Activated B cell treated with CpG ODN at 0.5 μM for 24 hours (primary cell): ENCODE data around the gene CBX7. TPM values are rescaled to one million over a fixed set of nuclear protein-coding genes. Genes with fewer than 3 reads are reported as not detected.
A peak's percentile ranks its signal among the peaks of the same experiment; 100 is the strongest.

Source experiments
- ATAC-seq: fragments of 200-7000 bp; cut with Tn5 transposase; one replicate; pipeline ENCODE4 v1.10.0; 2021; ENCODE audit warnings: low read depth, mild to moderate bottlenecking, moderate library complexity
- CTCF ChIA-PET: fragments of 350-600 bp; sonication (Branson Sonifier 250); formaldehyde crosslinking; loops from one replicate; lab custom pipeline; 2021; ENCODE audit warnings: antibody characterized with exemption; lab: Charles Lee
- POLR2A ChIA-PET: fragments of 350-600 bp; sonication (Branson Sonifier 250); formaldehyde crosslinking; loops from one replicate; lab custom pipeline; 2021; ENCODE audit warnings: antibody characterized with exemption; lab: Charles Lee
- DNase-seq: peaks from one replicate; pipeline ENCODE4 v3.0.0; 2022
- H3K27ac Mint-ChIP-seq: one replicate; pipeline ENCODE4 v1.8.0; 2020; ENCODE audit warnings: mixed read lengths
- H3K27me3 Mint-ChIP-seq: one replicate; pipeline ENCODE4 v1.8.0; 2021; ENCODE audit warnings: mixed read lengths
- H3K36me3 Mint-ChIP-seq: one replicate; pipeline ENCODE4 v1.8.0; 2021; ENCODE audit warnings: low read depth, mixed read lengths
- H3K4me1 Mint-ChIP-seq: one replicate; pipeline ENCODE4 v1.8.0; 2021; ENCODE audit warnings: mixed read lengths
- H3K4me3 Mint-ChIP-seq: one replicate; pipeline ENCODE4 v1.8.0; 2020; ENCODE audit warnings: mild to moderate bottlenecking, mixed read lengths
- H3K9me3 Mint-ChIP-seq: one replicate; pipeline ENCODE4 v1.8.0; 2020; ENCODE audit warnings: mixed read lengths
- intact Hi-C: fragments of 100-400 bp; cut with micrococcal nuclease; formaldehyde crosslinking; loops from one replicate; pipeline ENCODE4 v1.15.1; 2024
- total RNA-seq: library from RNA; stranded (reverse); gene quantifications from 2 replicates; pipeline ENCODE4 v1.2.3, GENCODE V29; 2022
- TF ChIP-seq, protein P1 (sequence below): fragments of 200-600 bp; IDR thresholded peaks from one replicate; pipeline ENCODE4 v1.8.0; 2022; ENCODE audit warnings: antibody characterized with exemption, mild to moderate bottlenecking

CBX7 gene
- total RNA-seq, 1 donor from 2014 or later, result 45.4 TPM

DNA sequence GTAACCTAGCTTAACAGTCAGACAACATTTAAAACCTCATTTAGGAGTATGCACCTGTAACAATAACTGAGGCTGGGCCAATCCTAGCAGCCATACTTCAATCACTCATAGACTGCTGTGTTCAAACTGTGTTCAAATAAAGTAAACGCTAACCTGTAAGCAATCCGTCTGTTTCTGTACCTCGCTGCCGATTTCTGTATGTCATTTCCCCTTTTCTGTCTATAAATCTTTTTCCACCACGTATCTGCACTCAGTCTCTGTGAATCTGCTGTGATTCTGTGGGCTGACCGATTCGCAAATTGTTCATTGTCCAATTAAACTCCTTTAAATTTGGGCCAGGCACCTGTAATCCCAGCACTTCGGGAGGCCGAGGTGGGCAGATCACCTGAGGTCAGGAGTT is 43.1 kb downstream of the CBX7 start:
- TF ChIP-seq, protein P1, sequence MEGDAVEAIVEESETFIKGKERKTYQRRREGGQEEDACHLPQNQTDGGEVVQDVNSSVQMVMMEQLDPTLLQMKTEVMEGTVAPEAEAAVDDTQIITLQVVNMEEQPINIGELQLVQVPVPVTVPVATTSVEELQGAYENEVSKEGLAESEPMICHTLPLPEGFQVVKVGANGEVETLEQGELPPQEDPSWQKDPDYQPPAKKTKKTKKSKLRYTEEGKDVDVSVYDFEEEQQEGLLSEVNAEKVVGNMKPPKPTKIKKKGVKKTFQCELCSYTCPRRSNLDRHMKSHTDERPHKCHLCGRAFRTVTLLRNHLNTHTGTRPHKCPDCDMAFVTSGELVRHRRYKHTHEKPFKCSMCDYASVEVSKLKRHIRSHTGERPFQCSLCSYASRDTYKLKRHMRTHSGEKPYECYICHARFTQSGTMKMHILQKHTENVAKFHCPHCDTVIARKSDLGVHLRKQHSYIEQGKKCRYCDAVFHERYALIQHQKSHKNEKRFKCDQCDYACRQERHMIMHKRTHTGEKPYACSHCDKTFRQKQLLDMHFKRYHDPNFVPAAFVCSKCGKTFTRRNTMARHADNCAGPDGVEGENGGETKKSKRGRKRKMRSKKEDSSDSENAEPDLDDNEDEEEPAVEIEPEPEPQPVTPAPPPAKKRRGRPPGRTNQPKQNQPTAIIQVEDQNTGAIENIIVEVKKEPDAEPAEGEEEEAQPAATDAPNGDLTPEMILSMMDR, result no peak
- Mint-ChIP-seq H3K4me3 (no peak overlapping the region), H3K27ac (peak overlapping the region; percentile 54), H3K9me3 (no peaks in the 10 kb centered on the region), H3K27me3 (no peaks in the 10 kb centered on the region), H3K36me3 (no peaks in the 10 kb centered on the region), H3K4me1 (peaks cover 33% of the 10 kb centered on the region)
- intact Hi-C loops, result loop anchor here (1.0 kb wide), 1 partner anchor 10 kb away; no protein-coding TSS in a partner anchor
- DNase-seq (no peak), ATAC-seq (peak; percentile 58)
- ChIA-PET POLR2A (interaction anchor here (0.6 to 3.0 kb wide), 5 partner anchors 9 to 42 kb away, joined by 3 to 14 read pairs (median 4); no protein-coding TSS in a partner anchor), CTCF (interaction anchor here (1.0 to 1.6 kb wide), 2 partner anchors 10 to 239 kb away, joined by 3 to 4 read pairs; no protein-coding TSS in a partner anchor)

DNA sequence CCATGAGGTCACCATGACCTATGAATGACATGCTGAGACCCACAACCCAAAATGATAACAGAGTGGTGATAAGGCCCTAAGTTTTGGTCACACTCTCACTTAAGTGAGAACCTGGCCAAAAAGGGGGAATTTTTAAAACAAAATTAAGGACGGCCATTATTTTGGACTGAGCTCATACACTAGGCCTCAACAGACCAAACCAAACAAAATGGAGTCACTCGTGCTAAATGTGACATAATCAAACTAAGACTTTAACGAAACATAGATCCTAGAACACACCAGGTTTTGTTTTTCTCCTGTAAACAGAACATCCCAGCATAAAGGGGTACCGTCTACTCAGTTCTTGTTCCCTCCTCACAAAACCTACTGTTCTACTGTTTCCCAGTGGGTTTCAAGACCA is 44.0 kb downstream of the CBX7 start:
- H3K9me3 Mint-ChIP-seq, result no peaks in the 10 kb centered on the region
- H3K27me3 Mint-ChIP-seq, result no peaks in the 10 kb centered on the region
- H3K27ac Mint-ChIP-seq, result no peak overlapping the region
- H3K4me3 Mint-ChIP-seq, result no peak overlapping the region
- H3K36me3 Mint-ChIP-seq, result no peaks in the 10 kb centered on the region
- ATAC-seq (no peak), DNase-seq (no peak)
- intact Hi-C loops, result no loop called here
- H3K4me1 Mint-ChIP-seq, result peaks cover 26% of the 10 kb centered on the region
- ChIA-PET POLR2A (interaction anchor here (0.6 to 3.0 kb wide), 4 partner anchors 8 to 71 kb away, joined by 3 to 13 read pairs (median 6); no protein-coding TSS in a partner anchor), CTCF (interaction anchor here (0.6 kb wide), 1 partner anchor 10 kb away, joined by 3 read pairs; no protein-coding TSS in a partner anchor)
- TF ChIP-seq, protein P1, result no peak

DNA sequence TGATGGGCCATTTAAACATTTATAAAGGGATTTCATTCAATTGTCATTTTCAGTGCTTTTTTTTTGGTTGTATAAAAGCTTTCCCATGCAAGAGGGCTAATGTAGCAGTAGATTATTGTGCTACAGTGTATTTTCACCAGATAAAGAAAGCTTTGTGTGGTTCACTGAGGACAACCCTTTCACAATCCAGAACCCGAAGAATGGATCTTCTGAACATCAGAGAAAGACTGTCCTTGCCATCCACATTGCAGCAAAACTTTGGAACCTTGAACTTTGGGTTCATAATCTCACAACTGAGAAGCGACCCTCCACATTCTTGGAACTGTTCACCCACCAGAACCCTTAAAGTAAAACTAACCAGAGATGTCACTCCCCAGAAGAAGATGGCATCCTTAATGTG is 46.2 kb downstream of the CBX7 start:
- Mint-ChIP-seq H3K4me1 (peaks cover 21% of the 10 kb centered on the region), H3K4me3 (no peak overlapping the region), H3K36me3 (no peaks in the 10 kb centered on the region), H3K27me3 (no peaks in the 10 kb centered on the region), H3K27ac (no peak overlapping the region), H3K9me3 (no peaks in the 10 kb centered on the region)
- TF ChIP-seq, protein P1, result no peak
- CTCF ChIA-PET, result no interaction called here
- DNase-seq (no peak), ATAC-seq (no peak)
- intact Hi-C loops, result no loop called here
- POLR2A ChIA-PET, result no interaction called here

DNA sequence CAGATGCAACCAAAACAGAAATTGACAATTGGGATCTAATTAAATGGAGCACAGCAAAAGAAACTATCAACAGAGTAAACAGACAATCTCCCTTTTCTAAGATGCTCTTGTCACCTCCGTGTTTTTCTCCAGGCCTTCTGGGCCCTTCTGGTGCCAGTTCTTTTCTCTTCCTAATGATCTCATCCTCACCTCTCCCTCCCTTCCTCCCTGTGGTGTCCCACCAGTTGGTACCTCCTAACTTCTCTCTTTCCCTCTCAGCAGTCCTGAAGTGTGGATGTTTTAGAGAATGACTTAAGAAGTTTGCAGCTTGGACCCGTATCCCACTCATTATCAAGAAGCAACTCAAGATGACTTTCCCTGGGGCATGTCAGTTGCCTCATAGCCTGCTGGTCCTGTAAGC is 49.0 kb downstream of the CBX7 start:
- POLR2A ChIA-PET, result no interaction called here
- intact Hi-C loops, result no loop called here
- no peak overlapping the region for H3K4me3 Mint-ChIP-seq
- no peaks in the 10 kb centered on the region for H3K27me3 Mint-ChIP-seq
- CTCF ChIA-PET, result no interaction called here
- DNase-seq (no peak), ATAC-seq (no peak)
- no peaks in the 10 kb centered on the region for H3K36me3 Mint-ChIP-seq
- peaks cover 27% of the 10 kb centered on the region for H3K4me1 Mint-ChIP-seq
- no peaks in the 10 kb centered on the region for H3K9me3 Mint-ChIP-seq
- TF ChIP-seq, protein P1, result no peak
- no peak overlapping the region for H3K27ac Mint-ChIP-seq

DNA sequence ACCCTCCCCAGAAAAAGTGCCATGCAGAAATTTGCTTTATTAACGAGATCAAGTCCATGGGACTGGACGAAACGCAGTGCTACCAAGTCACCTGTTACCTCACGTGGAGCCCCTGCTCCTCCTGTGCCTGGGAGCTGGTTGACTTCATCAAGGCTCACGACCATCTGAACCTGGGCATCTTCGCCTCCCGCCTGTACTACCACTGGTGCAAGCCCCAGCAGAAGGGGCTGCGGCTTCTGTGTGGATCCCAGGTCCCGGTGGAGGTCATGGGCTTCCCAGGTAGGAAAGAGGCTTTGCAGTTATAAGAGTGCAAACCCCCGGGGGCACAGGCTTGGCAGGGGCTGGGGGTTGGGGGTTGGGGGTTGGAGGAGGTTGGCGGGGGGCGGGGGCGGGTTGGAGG is 51.3 kb downstream of the CBX7 start:
- ChIA-PET POLR2A (interaction anchor here (1.2 to 1.9 kb wide), 2 partner anchors 9 to 17 kb away, joined by 4 to 14 read pairs; no protein-coding TSS in a partner anchor), CTCF (interaction anchor here (2.6 kb wide), 1 partner anchor 17 kb away, joined by 14 read pairs; no protein-coding TSS in a partner anchor)
- DNase-seq (no peak), ATAC-seq (no peak)
- no peak overlapping the region for H3K4me3 Mint-ChIP-seq
- peak overlapping the region; percentile 63 for H3K27ac Mint-ChIP-seq
- H3K27me3 Mint-ChIP-seq, result no peaks in the 10 kb centered on the region
- intact Hi-C loops, result no loop called here
- H3K36me3 Mint-ChIP-seq, result no peaks in the 10 kb centered on the region
- TF ChIP-seq, protein P1, result no peak
- no peaks in the 10 kb centered on the region for H3K9me3 Mint-ChIP-seq
- peaks cover 47% of the 10 kb centered on the region for H3K4me1 Mint-ChIP-seq
